H9 (cell line): ENCODE data around the gene TENM4. TPM values are rescaled to one million over a fixed set of nuclear protein-coding genes. Genes with fewer than 3 reads are reported as not detected.

Source experiments
- DNase-seq: peaks from one replicate; pipeline ENCODE4 v3.0.0-alpha.2; 2017
- H2AFZ ChIP-seq: one replicate; pipeline ENCODE4 v1.6.1; 2013; ENCODE audit warnings: mild to moderate bottlenecking, low read length, control low read depth, moderate library complexity
- H2AK5ac ChIP-seq: 2 replicates; pipeline ENCODE4 v1.6.1; 2013; ENCODE audit warnings: low read length, control low read depth, mixed read lengths; ENCODE audit not compliant: insufficient read length
- H2BK120ac ChIP-seq: one replicate; pipeline ENCODE4 v1.6.1; 2013; ENCODE audit warnings: low read depth, mild to moderate bottlenecking, low read length, control low read depth, inconsistent platforms; ENCODE audit not compliant: poor library complexity, severe bottlenecking
- H2BK12ac ChIP-seq: 2 replicates; pipeline ENCODE4 v1.6.1; 2013; ENCODE audit warnings: low read length, control low read depth, mixed read lengths, low read depth; ENCODE audit not compliant: insufficient read length
- H2BK15ac ChIP-seq: 2 replicates; pipeline ENCODE4 v1.6.1; 2013; ENCODE audit warnings: low read depth, low read length, control low read depth
- H2BK20ac ChIP-seq: one replicate; pipeline ENCODE4 v1.6.1; 2013; ENCODE audit warnings: low read depth, mild to moderate bottlenecking, low read length, control low read depth, inconsistent platforms; ENCODE audit not compliant: poor library complexity, severe bottlenecking
- H2BK5ac ChIP-seq: 2 replicates; pipeline ENCODE4 v1.6.1; 2013; ENCODE audit warnings: low read length, control low read depth, mixed read lengths; ENCODE audit not compliant: insufficient read length
- H3K14ac ChIP-seq: 2 replicates; pipeline ENCODE4 v1.6.1; 2013; ENCODE audit warnings: low read length, control low read depth; ENCODE audit not compliant: insufficient read depth
- H3K18ac ChIP-seq: 2 replicates; pipeline ENCODE4 v1.6.1; 2013; ENCODE audit warnings: low read depth, mild to moderate bottlenecking, mixed read lengths, low read length, control low read depth; ENCODE audit not compliant: insufficient read length
- H3K23ac ChIP-seq: 2 replicates; pipeline ENCODE4 v1.6.1; 2013; ENCODE audit warnings: low read length, control low read depth, mixed read lengths, low read depth; ENCODE audit not compliant: insufficient read length
- H3K23me2 ChIP-seq: 2 replicates; pipeline ENCODE4 v1.6.1; 2013; ENCODE audit warnings: low read depth, mild to moderate bottlenecking, mixed read lengths, low read length, control low read depth; ENCODE audit not compliant: insufficient read length, poor library complexity, severe bottlenecking
- H3K27ac ChIP-seq: 2 replicates; pipeline ENCODE4 v1.5.1; 2013; ENCODE audit warnings: low read length, control low read depth, mixed read lengths, low read depth; ENCODE audit not compliant: insufficient read length
- H3K27me3 ChIP-seq: 2 replicates; pipeline ENCODE4 v1.6.1; 2013; ENCODE audit warnings: low read length, control low read depth, inconsistent platforms; ENCODE audit not compliant: insufficient read depth
- H3K4ac ChIP-seq: 2 replicates; pipeline ENCODE4 v1.6.1; 2013; ENCODE audit warnings: low read depth, mild to moderate bottlenecking, control low read depth, inconsistent platforms, low read length, moderate library complexity
- H3K4me1 ChIP-seq: 2 replicates; pipeline ENCODE4 v1.6.1; 2013; ENCODE audit warnings: low read length, control low read depth, inconsistent platforms; ENCODE audit not compliant: insufficient read depth
- H3K4me2 ChIP-seq: 2 replicates; pipeline ENCODE4 v1.6.1; 2013; ENCODE audit warnings: low read length, control low read depth, mixed read lengths; ENCODE audit not compliant: insufficient read length, insufficient read depth
- H3K56ac ChIP-seq: 2 replicates; pipeline ENCODE4 v1.6.1; 2013; ENCODE audit warnings: low read depth, mild to moderate bottlenecking, mixed read lengths, low read length, control low read depth; ENCODE audit not compliant: insufficient read length
- H3K79me1 ChIP-seq: 2 replicates; pipeline ENCODE4 v1.6.1; 2013; ENCODE audit warnings: low read depth, mild to moderate bottlenecking, moderate library complexity, low read length, control low read depth, inconsistent platforms; ENCODE audit not compliant: insufficient read depth, poor library complexity, severe bottlenecking
- H3K79me2 ChIP-seq: 2 replicates; pipeline ENCODE4 v1.6.1; 2013; ENCODE audit warnings: low read length, control low read depth, inconsistent platforms; ENCODE audit not compliant: insufficient read depth
- H3K9ac ChIP-seq: 2 replicates; pipeline ENCODE4 v1.6.1; 2013; ENCODE audit warnings: low read length, control low read depth, mixed read lengths; ENCODE audit not compliant: insufficient read length; ENCODE audit errors: extremely low read depth
- H3K9me3 ChIP-seq: one replicate; pipeline ENCODE4 v1.6.1; 2013; ENCODE audit warnings: low read depth, low read length, inconsistent platforms; ENCODE audit not compliant: control insufficient read depth
- H3T11ph ChIP-seq: one replicate; pipeline ENCODE4 v1.6.1; 2013; ENCODE audit warnings: mild to moderate bottlenecking, low read length, control low read depth, inconsistent platforms
- H4K20me1 ChIP-seq: one replicate; pipeline ENCODE4 v1.6.1; 2013; ENCODE audit not compliant: control insufficient read depth, insufficient read length, insufficient read depth
- H4K5ac ChIP-seq: 2 replicates; pipeline ENCODE4 v1.6.1; 2013; ENCODE audit warnings: low read depth, mild to moderate bottlenecking, mixed read lengths, low read length, control low read depth; ENCODE audit not compliant: insufficient read length
- H4K8ac ChIP-seq: replicated peaks from 2 replicates; pipeline ENCODE4 v1.6.1; 2013; ENCODE audit warnings: low read length, control low read depth, mixed read lengths, low read depth; ENCODE audit not compliant: insufficient read length
- H4K91ac ChIP-seq: 2 replicates; pipeline ENCODE4 v1.6.1; 2013; ENCODE audit warnings: low read depth, mild to moderate bottlenecking, moderate library complexity, mixed read lengths, low read length, control low read depth; ENCODE audit not compliant: insufficient read length
- H3K27ac Mint-ChIP-seq, 3 experiments: 2 replicates in 2 of 3; 3 replicates in 1 of 3; pipeline ENCODE4 v1.8.0; 2020 to 2021; ENCODE audit warnings: mixed read lengths in 3 of 3, mild to moderate bottlenecking in 1 of 3, moderate library complexity in 1 of 3
- H3K27me3 Mint-ChIP-seq: 2 replicates; pipeline ENCODE4 v1.8.0; 2021; ENCODE audit warnings: low read depth, mild to moderate bottlenecking, moderate library complexity, mixed read lengths
- H3K36me3 Mint-ChIP-seq, 3 experiments: 2 replicates in 2 of 3; 3 replicates in 1 of 3; pipeline ENCODE4 v1.8.0; 2020 to 2021; ENCODE audit warnings: low read depth in 3 of 3, mixed read lengths in 3 of 3; ENCODE audit not compliant: insufficient read depth in 1 of 3
- H3K4me1 Mint-ChIP-seq, 2 experiments: 2 replicates each; pipeline ENCODE4 v1.8.0; 2020; ENCODE audit warnings: mixed read lengths in 2 of 2
- H3K4me3 Mint-ChIP-seq, 2 experiments: 2 replicates in 1 of 2; 3 replicates in 1 of 2; pipeline ENCODE4 v1.8.0; 2020 to 2021; ENCODE audit warnings: mild to moderate bottlenecking in 2 of 2, mixed read lengths in 2 of 2, moderate library complexity in 1 of 2
- H3K9me3 Mint-ChIP-seq, 2 experiments: 2 replicates in 1 of 2; 3 replicates in 1 of 2; pipeline ENCODE4 v1.8.0; 2020; ENCODE audit warnings: mild to moderate bottlenecking in 2 of 2, mixed read lengths in 2 of 2, moderate library complexity in 1 of 2
- WGBS: extraction: QIAGEN DNeasy Blood & Tissue Kit; methylation state at CpG from one replicate; pipeline ENCODE4 v1.1.7; 2013; ENCODE audit warnings: missing lambda C conversion rate, low lambda C conversion rate, mixed read lengths; ENCODE audit not compliant: insufficient read length; ENCODE audit errors: extremely low coverage; 5-methylcytosine and 5-hydroxymethylcytosine counted together
- total RNA-seq: library from RNA; stranded (reverse); gene quantifications from 2 replicates; pipeline ENCODE4 v1.2.1, GENCODE V29; 2021
- TF ChIP-seq, protein P1 (sequence below): fragments of 200-600 bp; sonication (generic); conservative IDR thresholded peaks from 3 replicates; pipeline ENCODE4 v1.8.0; 2021; ENCODE audit warnings: antibody characterized with exemption, mild to moderate bottlenecking

Gene TENM4
- total RNA-seq, 1 experiment from 2014 or later = 4.6 TPM

GRCh38 chr11:78690352-78690987 is 750.4 kb downstream of the TENM4 start:
- Histone ChIP-seq H2AFZ (no peak overlapping the region), H3T11ph (no peak overlapping the region), H4K8ac (no peak overlapping the region), H3K27ac (no peak overlapping the region), H3K23ac (no peak overlapping the region), H2BK20ac (no peak overlapping the region), H4K5ac (no peak overlapping the region), H3K4me1 (no peaks in the 10 kb centered on the region; the same call in 1 of the 2 replicates), H3K18ac (no peak overlapping the region), H2BK5ac (no peak overlapping the region), H3K9me3 (no peaks in the 10 kb centered on the region), H3K56ac (no peak overlapping the region), H4K91ac (no peak overlapping the region), H3K9ac (no peak overlapping the region), H2BK120ac (no peak overlapping the region), H3K79me2 (no peaks in the 10 kb centered on the region), H2BK12ac (no peak overlapping the region), H3K23me2 (no peaks in the 10 kb centered on the region), H3K4ac (no peak overlapping the region), H2BK15ac (no peak overlapping the region), H3K27me3 (no peaks in the 10 kb centered on the region), H4K20me1 (no peaks in the 10 kb centered on the region), H3K4me2 (no peak overlapping the region), H3K14ac (no peak overlapping the region), H2AK5ac (no peak overlapping the region), H3K79me1 (no peaks in the 10 kb centered on the region)
- H3K27ac Mint-ChIP-seq = peak overlapping the region in 1 of 3 experiments; percentile 90; a peak in 1 of 7 replicates
- H3K4me1 Mint-ChIP-seq = peaks cover 18 to 31% of the 10 kb centered on the region in 2 experiments
- H3K4me3 Mint-ChIP-seq = no peak overlapping the region
- peaks cover 0 to 4% (median 0%) of the 10 kb centered on the region in 3 experiments; a peak in 1 of 7 replicates for H3K36me3 Mint-ChIP-seq
- peaks cover 10% of the 10 kb centered on the region for H3K27me3 Mint-ChIP-seq
- TF ChIP-seq, protein P1, sequence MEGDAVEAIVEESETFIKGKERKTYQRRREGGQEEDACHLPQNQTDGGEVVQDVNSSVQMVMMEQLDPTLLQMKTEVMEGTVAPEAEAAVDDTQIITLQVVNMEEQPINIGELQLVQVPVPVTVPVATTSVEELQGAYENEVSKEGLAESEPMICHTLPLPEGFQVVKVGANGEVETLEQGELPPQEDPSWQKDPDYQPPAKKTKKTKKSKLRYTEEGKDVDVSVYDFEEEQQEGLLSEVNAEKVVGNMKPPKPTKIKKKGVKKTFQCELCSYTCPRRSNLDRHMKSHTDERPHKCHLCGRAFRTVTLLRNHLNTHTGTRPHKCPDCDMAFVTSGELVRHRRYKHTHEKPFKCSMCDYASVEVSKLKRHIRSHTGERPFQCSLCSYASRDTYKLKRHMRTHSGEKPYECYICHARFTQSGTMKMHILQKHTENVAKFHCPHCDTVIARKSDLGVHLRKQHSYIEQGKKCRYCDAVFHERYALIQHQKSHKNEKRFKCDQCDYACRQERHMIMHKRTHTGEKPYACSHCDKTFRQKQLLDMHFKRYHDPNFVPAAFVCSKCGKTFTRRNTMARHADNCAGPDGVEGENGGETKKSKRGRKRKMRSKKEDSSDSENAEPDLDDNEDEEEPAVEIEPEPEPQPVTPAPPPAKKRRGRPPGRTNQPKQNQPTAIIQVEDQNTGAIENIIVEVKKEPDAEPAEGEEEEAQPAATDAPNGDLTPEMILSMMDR = no peak
- H3K9me3 Mint-ChIP-seq = no peaks in the 10 kb centered on the region
- DNase-seq = no peak
- no CpG with 5 or more reads among the region's 2 CpGs for WGBS
